ENCODE measurements around the gene NINJ2.

Gene NINJ2

DNA sequence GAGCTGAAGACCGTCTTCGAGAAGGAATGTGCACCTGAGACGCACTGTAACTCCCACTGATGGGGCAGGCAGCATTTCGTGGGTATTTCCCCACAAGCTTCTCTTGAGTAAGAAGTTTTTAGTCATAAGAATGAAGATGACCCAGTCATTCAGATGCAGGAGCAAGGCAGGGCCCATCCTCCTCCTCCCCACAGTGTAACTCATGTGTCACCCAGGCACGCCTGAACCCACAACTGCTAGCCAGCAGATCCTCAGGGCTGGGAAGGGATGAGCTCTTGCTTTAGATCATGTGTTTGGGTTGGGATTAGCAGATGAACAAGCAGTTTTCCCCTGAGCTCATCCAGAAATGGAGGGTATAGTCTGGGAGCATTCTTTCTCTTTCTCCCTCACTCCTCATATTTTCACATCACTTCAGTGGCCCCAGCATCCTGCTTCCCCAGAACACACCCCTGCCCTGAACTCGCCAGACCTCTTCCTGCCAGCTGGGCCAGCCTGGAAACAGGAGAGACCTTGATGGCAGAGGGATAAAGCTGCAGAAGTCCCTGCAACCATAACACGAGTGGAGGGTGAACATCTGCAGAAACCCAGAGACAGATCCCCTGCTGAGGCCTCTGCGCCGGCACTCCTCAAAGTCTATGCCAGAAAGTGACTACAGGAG is 130.2 kb downstream of the NINJ2 start:
- Histone ChIP-seq H3K4me2 (ENCODE audit: low read depth, low read length, poor library complexity, severe bottlenecking) (no peak overlapping the region), H2AFZ (ENCODE audit: low read length) (no peak overlapping the region), H3K9me2 (replicated peaks; ENCODE audit: low read depth, low read length) (no peaks in the 10 kb centered on the region), H3K36me3 (ENCODE audit: insufficient read depth, low read length) (no peaks in the 10 kb centered on the region), H3F3A (ENCODE audit: low read depth) (no peaks in the 10 kb centered on the region), H3K4me3 (ENCODE audit: low read length, poor library complexity, severe bottlenecking) (no peak overlapping the region), H3K27me3 (ENCODE audit: insufficient read depth, low read length, poor library complexity, severe bottlenecking) (no peaks in the 10 kb centered on the region), H3K9me3 (ENCODE audit: insufficient read depth, low read depth, low read length) (peaks cover 12% of the 10 kb centered on the region; the same call in 1 of the 2 replicates), H3K9ac (ENCODE audit: low read depth, low read length, poor library complexity, severe bottlenecking) (no peak overlapping the region), H4K20me1 (ENCODE audit: insufficient read depth, low read length, poor library complexity, severe bottlenecking) (no peaks in the 10 kb centered on the region), H3K79me2 (ENCODE audit: insufficient read depth, low read length) (no peaks in the 10 kb centered on the region), H3K4me1 (ENCODE audit: insufficient read depth, low read length, poor library complexity, severe bottlenecking) (no peaks in the 10 kb centered on the region)
- TF ChIP-seq, protein P1, sequence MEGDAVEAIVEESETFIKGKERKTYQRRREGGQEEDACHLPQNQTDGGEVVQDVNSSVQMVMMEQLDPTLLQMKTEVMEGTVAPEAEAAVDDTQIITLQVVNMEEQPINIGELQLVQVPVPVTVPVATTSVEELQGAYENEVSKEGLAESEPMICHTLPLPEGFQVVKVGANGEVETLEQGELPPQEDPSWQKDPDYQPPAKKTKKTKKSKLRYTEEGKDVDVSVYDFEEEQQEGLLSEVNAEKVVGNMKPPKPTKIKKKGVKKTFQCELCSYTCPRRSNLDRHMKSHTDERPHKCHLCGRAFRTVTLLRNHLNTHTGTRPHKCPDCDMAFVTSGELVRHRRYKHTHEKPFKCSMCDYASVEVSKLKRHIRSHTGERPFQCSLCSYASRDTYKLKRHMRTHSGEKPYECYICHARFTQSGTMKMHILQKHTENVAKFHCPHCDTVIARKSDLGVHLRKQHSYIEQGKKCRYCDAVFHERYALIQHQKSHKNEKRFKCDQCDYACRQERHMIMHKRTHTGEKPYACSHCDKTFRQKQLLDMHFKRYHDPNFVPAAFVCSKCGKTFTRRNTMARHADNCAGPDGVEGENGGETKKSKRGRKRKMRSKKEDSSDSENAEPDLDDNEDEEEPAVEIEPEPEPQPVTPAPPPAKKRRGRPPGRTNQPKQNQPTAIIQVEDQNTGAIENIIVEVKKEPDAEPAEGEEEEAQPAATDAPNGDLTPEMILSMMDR (conservative IDR thresholded peaks at IDR 0.05; ENCODE audit: low read length), result no peak
- no peak for TF ChIP-seq EZH2phosphoT487 (IDR thresholded peaks at IDR 0.05; ENCODE audit: borderline replicate concordance)

DNA sequence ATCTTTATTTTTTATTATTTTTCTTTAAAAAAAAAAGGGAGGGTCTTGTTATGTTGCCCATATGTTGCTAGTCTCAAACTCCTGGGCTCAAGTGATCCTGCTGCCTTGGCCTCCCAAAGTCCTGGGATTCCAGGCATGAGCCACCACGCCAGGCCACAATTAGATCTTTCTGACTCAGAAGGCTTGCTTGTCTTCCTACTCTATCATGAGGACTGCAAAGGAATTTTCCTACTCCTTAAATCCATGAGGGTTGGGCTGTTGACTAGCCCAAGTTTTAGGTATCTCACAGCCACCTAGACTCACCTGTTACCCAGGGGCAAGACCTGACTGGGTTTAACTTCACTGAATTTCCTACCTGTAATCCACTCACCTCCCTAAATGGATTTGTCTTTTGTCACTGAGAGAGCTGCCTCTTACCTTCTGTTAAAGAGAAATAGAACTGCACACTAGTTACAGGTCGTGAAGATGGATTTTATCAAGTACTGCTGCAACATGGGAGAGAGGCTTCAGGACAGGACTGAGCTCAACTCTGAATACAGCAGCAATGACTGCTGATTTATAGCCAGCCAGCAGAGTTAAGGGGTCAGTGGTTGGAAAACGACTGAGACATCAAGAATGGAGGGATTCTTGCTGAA is 131.2 kb downstream of the NINJ2 start:
- no peaks in the 10 kb centered on the region for H3K27me3 ChIP-seq (ENCODE audit: insufficient read depth, low read length, poor library complexity, severe bottlenecking)
- no peaks in the 10 kb centered on the region for H3K4me1 ChIP-seq (ENCODE audit: insufficient read depth, low read length, poor library complexity, severe bottlenecking)
- H3K4me3 ChIP-seq (ENCODE audit: low read length, poor library complexity, severe bottlenecking), result no peak overlapping the region
- no peaks in the 10 kb centered on the region for H4K20me1 ChIP-seq (ENCODE audit: insufficient read depth, low read length, poor library complexity, severe bottlenecking)
- H3F3A ChIP-seq (ENCODE audit: low read depth), result no peaks in the 10 kb centered on the region
- no peak overlapping the region for H3K9ac ChIP-seq (ENCODE audit: low read depth, low read length, poor library complexity, severe bottlenecking)
- peaks cover 12% of the 10 kb centered on the region; the same call in 1 of the 2 replicates for H3K9me3 ChIP-seq (ENCODE audit: insufficient read depth, low read depth, low read length)
- no peaks in the 10 kb centered on the region for H3K9me2 ChIP-seq (replicated peaks; ENCODE audit: low read depth, low read length)
- H3K4me2 ChIP-seq (ENCODE audit: low read depth, low read length, poor library complexity, severe bottlenecking), result no peak overlapping the region
- no peaks in the 10 kb centered on the region for H3K36me3 ChIP-seq (ENCODE audit: insufficient read depth, low read length)
- H2AFZ ChIP-seq (ENCODE audit: low read length), result no peak overlapping the region
- TF ChIP-seq, protein P1 (conservative IDR thresholded peaks at IDR 0.05; ENCODE audit: low read length), result no peak
- TF ChIP-seq EZH2phosphoT487 (IDR thresholded peaks at IDR 0.05; ENCODE audit: borderline replicate concordance), result no peak
- H3K79me2 ChIP-seq (ENCODE audit: insufficient read depth, low read length), result no peaks in the 10 kb centered on the region

DNA sequence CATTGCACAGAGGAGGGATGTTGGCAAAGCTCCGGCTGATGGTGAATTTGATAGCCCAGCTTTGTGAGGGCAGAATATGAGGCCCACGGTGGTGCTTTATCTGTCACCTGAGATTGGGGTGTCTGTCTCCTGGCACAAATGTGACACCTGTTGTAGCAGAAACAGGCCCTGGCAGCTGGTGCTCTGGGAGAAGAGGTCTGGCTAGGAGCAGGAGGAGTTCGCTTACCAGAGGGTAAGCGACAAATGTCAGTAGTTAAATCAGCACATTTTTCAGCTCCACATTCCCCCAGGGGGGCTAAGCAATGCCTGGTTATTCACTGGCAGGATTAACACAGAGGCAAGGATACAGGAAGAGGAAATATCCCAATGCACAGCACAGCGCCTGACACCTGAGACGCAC is 132.4 kb downstream of the NINJ2 start:
- Histone ChIP-seq H2AFZ (ENCODE audit: low read length) (no peak overlapping the region), H3K4me3 (ENCODE audit: low read length, poor library complexity, severe bottlenecking) (no peak overlapping the region), H3K27me3 (ENCODE audit: insufficient read depth, low read length, poor library complexity, severe bottlenecking) (no peaks in the 10 kb centered on the region), H3F3A (ENCODE audit: low read depth) (no peaks in the 10 kb centered on the region), H3K4me2 (ENCODE audit: low read depth, low read length, poor library complexity, severe bottlenecking) (no peak overlapping the region), H3K9me2 (replicated peaks; ENCODE audit: low read depth, low read length) (no peaks in the 10 kb centered on the region), H4K20me1 (ENCODE audit: insufficient read depth, low read length, poor library complexity, severe bottlenecking) (no peaks in the 10 kb centered on the region), H3K9me3 (ENCODE audit: insufficient read depth, low read depth, low read length) (peaks cover 12% of the 10 kb centered on the region; the same call in 1 of the 2 replicates), H3K9ac (ENCODE audit: low read depth, low read length, poor library complexity, severe bottlenecking) (no peak overlapping the region), H3K4me1 (ENCODE audit: insufficient read depth, low read length, poor library complexity, severe bottlenecking) (no peaks in the 10 kb centered on the region), H3K36me3 (ENCODE audit: insufficient read depth, low read length) (no peaks in the 10 kb centered on the region), H3K79me2 (ENCODE audit: insufficient read depth, low read length) (no peaks in the 10 kb centered on the region)
- no peak for TF ChIP-seq EZH2phosphoT487 (IDR thresholded peaks at IDR 0.05; ENCODE audit: borderline replicate concordance)
- TF ChIP-seq, protein P1 (conservative IDR thresholded peaks at IDR 0.05; ENCODE audit: low read length), result no peak
